GM19467 (cell line): ENCODE data around the gene ARHGEF16.

Source experiments
- ATAC-seq: cut with Tn5 transposase; IDR thresholded peaks from one replicate; pipeline ENCODE4 v1.9.1; 2021; ENCODE audit warnings: mild to moderate bottlenecking, moderate library complexity; ENCODE audit not compliant: unreplicated experiment

The ARHGEF16 gene

GRCh38 chr1:3420218-3420951, 34.1 kb upstream of the ARHGEF16 start:
- ATAC-seq = no peak

- ATAC-seq = no peak
Observed at GRCh38 chr1:3422638-3423037, 31.8 kb upstream of the ARHGEF16 start.

DNA sequence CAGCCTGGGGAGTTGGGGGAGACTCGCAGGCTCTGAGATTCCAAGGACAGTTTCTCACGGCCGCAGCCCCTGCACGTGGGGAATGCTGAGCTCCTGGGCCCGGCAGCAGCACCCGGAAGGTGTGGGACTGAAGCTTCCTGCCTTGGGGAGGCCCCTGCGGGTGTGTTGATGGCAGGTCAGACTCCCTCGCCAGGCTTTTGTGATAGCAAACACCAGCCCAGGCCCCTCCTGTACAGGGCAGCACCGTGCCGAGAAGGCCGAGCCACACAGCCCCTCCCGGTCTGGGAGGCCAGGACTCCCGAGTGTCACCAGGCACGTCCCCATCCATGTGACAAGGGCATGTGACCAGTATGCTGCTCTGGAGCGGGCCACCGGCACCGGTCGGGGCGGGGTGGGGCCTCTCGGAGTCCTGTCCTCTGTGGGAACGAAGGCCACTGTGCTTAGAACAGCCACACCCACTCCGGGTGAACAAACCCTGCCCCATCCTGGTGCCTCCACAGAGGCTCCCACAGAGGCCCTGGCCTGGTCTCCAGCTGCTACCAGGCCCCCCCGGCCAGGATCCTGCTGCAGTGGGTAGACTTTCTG, 31.1 kb upstream of the ARHGEF16 start:
- ATAC-seq = no peak

GRCh38 chr1:3423896-3424611, 30.4 kb upstream of the ARHGEF16 start:
- no peak for ATAC-seq

- ATAC-seq = no peak
Observed at GRCh38 chr1:3425486-3426215, 28.8 kb upstream of the ARHGEF16 start.

GRCh38 chr1:3426956-3427535, 27.4 kb upstream of the ARHGEF16 start:
- no peak for ATAC-seq

DNA sequence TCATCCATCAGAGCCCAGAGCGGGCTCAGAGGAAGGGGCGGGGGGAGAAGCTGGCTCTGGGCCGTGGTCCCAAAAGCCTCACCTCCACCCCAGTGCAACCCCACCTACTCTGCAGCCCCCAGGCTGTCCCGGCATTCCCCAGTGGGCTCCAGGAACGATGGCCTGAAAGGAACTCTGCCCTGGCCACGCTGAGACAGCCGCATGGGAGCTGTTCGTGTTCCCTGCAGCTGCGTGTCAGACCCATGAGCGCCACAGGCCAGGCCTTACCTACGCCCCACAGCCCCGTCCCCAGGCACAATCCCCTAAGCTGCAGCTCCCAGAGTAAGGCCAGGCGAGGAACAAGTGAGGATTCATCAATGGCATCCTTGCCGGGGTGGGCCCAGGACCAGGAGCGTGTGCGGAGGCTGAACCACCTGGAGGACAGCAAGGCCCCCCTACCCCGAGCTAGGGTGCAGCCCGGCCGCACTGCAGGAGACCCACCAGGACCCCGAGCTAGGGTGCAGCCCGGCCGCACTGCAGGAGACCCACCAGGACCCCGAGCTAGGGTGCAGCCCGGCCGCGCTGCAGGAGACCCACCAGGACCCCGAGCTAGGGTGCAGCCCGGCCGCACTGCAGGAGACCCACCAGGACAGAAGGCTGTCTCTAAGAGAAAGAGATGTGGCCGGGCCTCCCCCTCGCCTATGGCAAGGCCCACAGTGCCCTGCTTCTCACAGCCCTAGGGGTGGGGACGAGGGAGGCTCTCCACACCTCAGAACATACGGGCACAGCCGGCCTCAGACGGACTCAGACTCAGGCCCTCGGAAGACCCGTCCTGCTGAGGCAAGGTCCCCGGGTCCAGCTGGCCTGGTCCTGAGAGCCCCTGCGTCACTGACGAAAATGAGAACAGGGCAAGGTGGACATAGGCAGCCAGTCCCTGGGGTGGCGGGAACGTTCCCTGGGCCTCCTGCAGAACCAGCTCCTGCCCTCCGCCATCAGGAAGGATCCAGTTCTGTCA, 26.5 kb upstream of the ARHGEF16 start:
- no peak for ATAC-seq

DNA sequence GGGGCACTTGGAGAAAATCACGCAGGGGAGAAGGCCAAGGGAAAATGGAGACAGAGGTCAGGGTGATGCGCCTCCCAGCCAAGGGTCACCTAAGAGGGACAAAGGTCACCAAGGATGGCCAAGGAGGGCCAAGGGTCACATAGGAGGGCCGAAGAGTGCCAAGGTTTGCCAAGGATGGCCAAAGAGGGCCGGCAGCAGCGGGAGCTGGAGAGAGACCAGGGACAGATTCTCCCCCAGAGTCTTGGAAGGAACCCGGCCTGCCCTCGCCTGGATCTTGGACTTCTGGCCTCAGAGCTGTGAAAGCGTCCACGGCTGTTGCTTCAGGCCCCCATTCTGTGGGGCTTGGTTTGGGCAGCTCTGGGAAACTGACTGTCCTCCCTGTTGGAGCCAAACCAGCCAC, 25.6 kb upstream of the ARHGEF16 start:
- no peak for ATAC-seq

DNA sequence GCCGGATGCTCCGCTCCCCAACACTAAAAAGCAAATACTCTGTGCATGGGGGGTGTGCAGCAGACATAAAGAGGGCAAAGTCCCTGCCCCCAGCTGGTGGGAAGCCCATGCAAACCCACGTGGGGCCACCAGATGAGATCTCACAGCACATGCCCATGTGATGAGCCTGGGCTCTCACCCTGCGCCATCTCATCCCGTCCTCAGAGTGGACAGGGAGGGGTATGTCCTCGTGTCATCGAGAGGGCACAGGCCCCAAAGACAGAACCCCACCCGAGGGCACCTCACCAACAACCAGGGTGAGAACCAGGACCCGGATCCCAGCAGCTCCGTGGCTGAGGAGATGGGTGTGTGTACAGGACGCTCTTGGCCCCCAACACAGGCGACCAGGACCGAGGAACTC, 25.1 kb upstream of the ARHGEF16 start:
- no peak for ATAC-seq

- ATAC-seq = no peak
Observed at GRCh38 chr1:3429766-3430165, 24.7 kb upstream of the ARHGEF16 start.

- no peak for ATAC-seq
Observed at GRCh38 chr1:3430406-3430805, 24.1 kb upstream of the ARHGEF16 start.

DNA sequence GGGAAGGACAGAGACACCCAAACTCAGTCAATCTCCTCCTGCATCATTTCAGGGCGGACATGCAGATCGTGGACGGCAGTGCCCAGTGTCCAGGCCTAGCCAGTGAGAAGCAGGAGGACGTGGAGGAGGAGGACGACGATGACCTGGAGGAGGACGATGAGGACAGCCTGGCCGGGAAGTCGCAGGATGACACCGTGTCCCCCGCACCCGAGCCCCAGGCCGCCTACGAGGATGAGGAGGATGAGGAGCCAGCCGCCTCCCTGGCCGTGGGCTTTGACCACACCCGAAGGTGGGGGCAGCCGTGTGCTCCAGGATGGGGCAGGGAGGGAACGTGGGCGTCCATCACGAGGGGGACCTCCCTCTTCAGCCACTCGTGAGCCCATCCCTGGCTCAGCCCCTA, 23.6 kb upstream of the ARHGEF16 start:
- no peak for ATAC-seq

DNA sequence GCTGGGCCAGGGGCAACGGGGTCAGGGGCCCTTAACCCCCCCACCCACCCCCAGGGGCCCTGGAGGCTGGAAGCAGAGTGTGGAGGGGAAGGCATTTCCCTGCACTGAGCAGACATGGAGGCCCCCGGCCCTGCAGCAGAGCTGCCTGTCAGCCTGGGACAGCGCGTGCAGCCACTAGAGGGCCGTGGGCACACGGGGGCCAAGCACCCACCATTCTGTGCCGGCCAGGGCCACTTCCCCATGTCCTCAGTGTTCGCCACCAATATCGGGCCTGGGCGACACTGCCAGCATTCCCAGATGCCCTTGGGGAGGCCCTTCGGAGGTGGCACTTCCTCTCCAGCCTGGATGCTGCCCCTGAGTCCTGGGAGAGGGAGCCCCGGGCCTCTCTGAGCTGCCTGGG, 23.2 kb upstream of the ARHGEF16 start:
- ATAC-seq = no peak

DNA sequence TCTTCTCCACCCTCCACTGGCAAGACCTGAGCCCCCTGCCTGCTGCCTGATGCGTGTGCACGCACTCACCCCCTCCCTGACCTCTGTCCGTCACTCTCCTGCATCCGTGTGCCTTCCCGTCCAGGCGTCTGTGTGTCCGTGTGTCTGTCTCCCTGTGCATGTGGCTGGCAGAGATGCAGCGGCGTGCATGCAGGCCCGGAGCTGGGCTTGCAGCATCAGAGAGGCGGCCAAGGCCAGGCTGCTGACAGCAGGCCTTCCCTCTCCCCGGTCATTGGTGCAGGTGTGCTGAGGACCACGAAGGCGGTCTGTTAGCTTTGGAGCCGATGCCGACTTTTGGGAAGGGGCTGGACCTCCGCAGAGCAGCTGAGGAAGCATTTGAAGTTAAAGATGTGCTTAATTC, 22.8 kb upstream of the ARHGEF16 start:
- no peak for ATAC-seq

DNA sequence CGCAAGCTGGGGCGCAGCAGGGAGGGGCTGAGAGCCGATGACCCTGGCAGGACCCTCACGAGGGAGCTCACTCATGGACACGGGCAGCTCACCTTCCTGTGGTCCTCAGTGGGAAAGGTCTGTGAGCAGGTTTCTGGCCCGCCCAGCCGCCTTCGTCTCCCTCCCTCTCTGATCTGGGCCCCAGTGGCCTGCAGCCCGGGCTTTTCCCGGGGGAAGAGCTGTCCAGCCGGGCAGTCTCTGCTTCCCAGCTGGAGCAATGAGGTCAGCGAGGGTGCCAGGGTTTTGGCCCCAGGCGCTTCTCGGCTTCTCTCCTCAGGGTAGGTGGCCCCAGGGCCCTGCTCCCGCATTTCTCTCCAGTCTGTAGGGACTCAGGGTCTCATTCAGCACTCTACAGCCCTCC, 22.2 kb upstream of the ARHGEF16 start:
- ATAC-seq = no peak

DNA sequence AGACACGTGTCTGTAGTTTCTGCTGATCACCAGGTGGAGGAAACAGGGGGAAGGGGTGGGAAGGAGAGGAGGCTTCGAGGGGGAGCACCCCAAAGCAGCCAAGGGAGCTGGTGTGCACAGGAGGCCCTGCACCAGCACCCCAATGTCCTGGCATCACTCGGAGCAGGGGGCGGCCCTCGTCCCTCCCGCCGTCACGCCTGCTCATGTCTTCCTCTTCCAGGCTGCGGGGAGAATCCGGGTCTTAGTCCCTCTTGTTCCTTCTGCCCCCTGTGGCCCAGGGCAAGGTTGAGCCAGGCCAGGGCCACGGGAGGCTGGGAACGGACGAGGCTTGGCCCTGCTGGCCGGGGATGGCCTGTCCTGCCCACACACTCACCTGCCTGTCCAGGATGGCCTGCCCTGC, 21.4 kb upstream of the ARHGEF16 start:
- ATAC-seq = no peak

GRCh38 chr1:3433596-3434320, 20.7 kb upstream of the ARHGEF16 start:
- ATAC-seq = no peak

GRCh38 chr1:3434406-3435110, 19.9 kb upstream of the ARHGEF16 start:
- no peak for ATAC-seq

- ATAC-seq = no peak
Observed at GRCh38 chr1:3435666-3436065, 18.8 kb upstream of the ARHGEF16 start.
